Measurements from ENCODE around the gene PRRC2C. TPM values are rescaled to one million over a fixed set of nuclear protein-coding genes. Genes with fewer than 3 reads are reported as not detected.

PRRC2C gene
- total RNA-seq, 1 experiment from 2014 or later, result 267 TPM

DNA sequence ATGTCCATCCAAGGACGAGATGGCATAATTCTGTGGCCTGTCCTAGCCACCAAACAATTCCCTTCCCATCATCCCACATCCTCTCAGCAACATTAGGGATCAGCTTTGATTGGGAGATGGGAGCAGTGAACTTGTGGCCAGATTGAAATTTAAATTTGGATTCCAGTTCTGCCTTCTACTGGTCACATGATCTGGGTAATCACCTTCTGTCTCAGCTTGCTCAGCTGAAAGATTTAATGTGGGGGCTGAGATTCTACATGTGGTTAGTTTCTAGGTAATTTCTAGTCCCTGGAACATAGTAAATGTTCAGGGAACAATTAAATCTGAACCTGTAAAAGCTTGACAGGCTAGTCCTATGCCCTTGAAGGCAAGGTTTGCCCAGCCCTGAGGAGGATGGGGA, 139.9 kb downstream of the PRRC2C start:
- Histone ChIP-seq H2BK120ac (ENCODE audit: low read depth, low read length, poor library complexity, severe bottlenecking) (no peak overlapping the region), H3K4me1 (ENCODE audit: insufficient read depth, low read length) (peaks cover 5% of the 10 kb centered on the region; the same call in 1 of the 2 replicates), H2BK20ac (ENCODE audit: low read depth, low read length, poor library complexity, severe bottlenecking) (no peak overlapping the region), H3K79me1 (ENCODE audit: insufficient read depth, low read depth, low read length, poor library complexity, severe bottlenecking) (no peaks in the 10 kb centered on the region), H3T11ph (ENCODE audit: low read length) (no peak overlapping the region), H3K27me3 (ENCODE audit: insufficient read depth, low read length) (no peaks in the 10 kb centered on the region), H3K4me2 (ENCODE audit: insufficient read depth, insufficient read length, low read length) (no peak overlapping the region), H4K91ac (ENCODE audit: insufficient read length, low read depth, low read length) (no peak overlapping the region), H3K27ac (ENCODE audit: insufficient read length, low read depth, low read length) (no peak overlapping the region), H2AFZ (ENCODE audit: low read length) (no peak overlapping the region), H3K56ac (ENCODE audit: insufficient read length, low read depth, low read length) (no peak overlapping the region), H3K14ac (ENCODE audit: insufficient read depth, low read length) (no peak overlapping the region), H2BK15ac (ENCODE audit: low read depth, low read length) (no peak overlapping the region), H3K18ac (ENCODE audit: insufficient read length, low read depth, low read length) (no peak overlapping the region), H2BK12ac (ENCODE audit: insufficient read length, low read depth, low read length) (no peak overlapping the region), H2AK5ac (ENCODE audit: insufficient read length, low read length) (no peak overlapping the region), H3K9ac (ENCODE audit: extremely low read depth, insufficient read length, low read length) (no peak overlapping the region), H4K5ac (ENCODE audit: insufficient read length, low read depth, low read length) (no peak overlapping the region), H3K23me2 (ENCODE audit: insufficient read length, low read depth, low read length, poor library complexity, severe bottlenecking) (no peaks in the 10 kb centered on the region), H3K9me3 (ENCODE audit: control insufficient read depth, low read depth, low read length) (no peaks in the 10 kb centered on the region), H2BK5ac (ENCODE audit: insufficient read length, low read length) (no peak overlapping the region), H3K4ac (ENCODE audit: low read depth, low read length) (no peak overlapping the region), H3K23ac (ENCODE audit: insufficient read length, low read depth, low read length) (no peak overlapping the region), H4K8ac (replicated peaks; ENCODE audit: insufficient read length, low read depth, low read length) (no peak overlapping the region), H3K79me2 (ENCODE audit: insufficient read depth, low read length) (no peaks in the 10 kb centered on the region), H4K20me1 (ENCODE audit: control insufficient read depth, insufficient read depth, insufficient read length) (no peaks in the 10 kb centered on the region)
- no peak for DNase-seq
- TF ChIP-seq CTCF (conservative IDR thresholded peaks at IDR 0.05), result no peak
- H3K27ac Mint-ChIP-seq, result no peak overlapping the region
- H3K27me3 Mint-ChIP-seq (ENCODE audit: low read depth), result no peaks in the 10 kb centered on the region
- WGBS (ENCODE audit: extremely low coverage, insufficient read length, low lambda C conversion rate), result no CpG with 5 or more reads among the region's 1 CpG
- H3K4me3 Mint-ChIP-seq, result no peak overlapping the region; a peak in 1 of 5 replicates
- no peaks in the 10 kb centered on the region for H3K36me3 Mint-ChIP-seq (ENCODE audit: insufficient read depth in 1 of 3, low read depth in 3 of 3)
- H3K9me3 Mint-ChIP-seq, result no peaks in the 10 kb centered on the region; a peak in 1 of 5 replicates
- peaks cover 23 to 27% of the 10 kb centered on the region in 2 experiments for H3K4me1 Mint-ChIP-seq
